Smooth muscle cell (in vitro differentiated cells): ENCODE measurements around the gene GP5. TPM values are rescaled to one million over a fixed set of nuclear protein-coding genes. Genes with fewer than 3 reads are reported as not detected.

Experiments used
- DNase-seq: peaks from one replicate; lab custom pipeline; 2025; ENCODE audit not compliant: unreplicated experiment; lab: John Stamatoyannopoulos, UW
- H2AFZ ChIP-seq: fragments of 200-600 bp; sonication (generic); 2 replicates; pipeline ENCODE4 v1.6.0; 2016; ENCODE audit warnings: antibody characterized with exemption, low read depth, mild to moderate bottlenecking
- H3F3A ChIP-seq: fragments of 200-600 bp; sonication (generic); 2 replicates; pipeline ENCODE4 v1.6.0; 2017; ENCODE audit warnings: antibody characterized with exemption, low read depth
- H3K27ac ChIP-seq: fragments of 200-600 bp; sonication (generic); 2 replicates; pipeline ENCODE4 v1.5.1; 2016; ENCODE audit warnings: low read depth, mild to moderate bottlenecking
- H3K27me3 ChIP-seq: fragments of 200-600 bp; sonication (generic); 2 replicates; pipeline ENCODE4 v1.6.1; 2016; ENCODE audit warnings: low read depth, mild to moderate bottlenecking
- H3K36me3 ChIP-seq: fragments of 200-600 bp; sonication (generic); 2 replicates; pipeline ENCODE4 v1.5.1; 2016; ENCODE audit warnings: low read depth
- H3K4me1 ChIP-seq: fragments of 200-600 bp; sonication (generic); 2 replicates; pipeline ENCODE4 v1.5.1; 2016; ENCODE audit warnings: low read depth
- H3K4me2 ChIP-seq: fragments of 200-600 bp; sonication (generic); 2 replicates; pipeline ENCODE4 v1.6.0; 2016; ENCODE audit warnings: mild to moderate bottlenecking
- H3K4me3 ChIP-seq: fragments of 200-600 bp; sonication (generic); 2 replicates; pipeline ENCODE4 v1.5.1; 2016; ENCODE audit warnings: mild to moderate bottlenecking
- H3K79me2 ChIP-seq: fragments of 200-600 bp; sonication (generic); 2 replicates; pipeline ENCODE4 v1.6.0; 2016; ENCODE audit warnings: low read depth, mild to moderate bottlenecking
- H3K9ac ChIP-seq: fragments of 200-600 bp; sonication (generic); 2 replicates; pipeline ENCODE4 v1.6.0; 2016; ENCODE audit warnings: low read depth
- H3K9me3 ChIP-seq: fragments of 200-600 bp; sonication (generic); replicated peaks from 2 replicates; pipeline ENCODE4 v1.5.1; 2016; ENCODE audit warnings: low read depth
- H4K20me1 ChIP-seq: fragments of 200-600 bp; sonication (generic); 2 replicates; pipeline ENCODE4 v1.6.0; 2016; ENCODE audit warnings: low read depth
- WGBS: methylation state at CpG from one replicate; pipeline ENCODE4 v1.1.7; 2016; ENCODE audit warnings: low lambda C conversion rate; 5-methylcytosine and 5-hydroxymethylcytosine counted together
- polyA plus RNA-seq: library from polyadenylated mRNA; unstranded; fragments of >200 nt; fragmentation: Nextera tagmentation; extraction: Ambion mirVana; gene quantifications from 2 replicates; pipeline ENCODE4 v1.2.1, GENCODE V29; 2016
- total RNA-seq: library from RNA; depleted of rRNA; stranded (reverse); fragments of >200 nt; gene quantifications from 2 replicates; pipeline ENCODE4 v1.2.3, GENCODE V29; 2014
- TF ChIP-seq, protein P1 (sequence below): fragments of 200-600 bp; sonication (generic); IDR thresholded peaks from 2 replicates; pipeline ENCODE4 v1.5.1; 2017; ENCODE audit warnings: borderline replicate concordance, mild to moderate bottlenecking, antibody characterized with exemption; ENCODE audit not compliant: insufficient read depth, poor library complexity, severe bottlenecking

The GP5 gene
- total and polyA plus RNA-seq, 2 experiments from 2014 or later = not detected

DNA sequence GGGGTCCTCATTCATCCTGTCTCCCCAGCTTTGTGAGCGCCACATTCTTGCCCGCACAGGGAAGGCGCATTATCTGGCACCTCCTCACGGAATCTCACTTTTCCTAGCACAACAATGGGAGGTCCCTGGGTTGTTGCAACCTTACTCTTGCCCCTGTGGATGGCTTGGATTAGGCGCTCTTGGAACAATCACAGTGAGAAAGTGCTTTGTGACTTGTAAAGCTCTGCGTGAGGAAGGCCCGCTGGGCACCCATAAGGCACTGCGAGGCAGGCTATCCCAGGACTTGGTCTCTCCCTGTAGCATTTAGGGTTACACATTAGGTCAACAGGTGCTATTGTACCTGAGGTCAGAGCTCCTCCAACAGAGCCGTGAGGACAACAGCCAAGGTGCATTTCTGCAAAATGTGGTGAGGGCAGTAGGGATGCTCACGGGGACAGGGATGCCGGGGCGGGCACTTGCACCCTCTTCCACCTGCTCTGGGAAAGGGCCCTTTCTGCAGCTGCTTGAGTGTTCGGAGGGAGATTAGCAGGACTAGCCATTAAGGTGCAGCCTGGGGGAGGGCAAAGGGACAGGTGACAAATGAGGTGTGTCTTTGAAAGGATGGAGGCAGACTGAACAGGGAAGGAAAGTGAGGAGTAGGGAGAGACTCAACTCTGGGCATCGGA is 15.7 kb downstream of the GP5 start:
- Histone ChIP-seq H3K4me2 (no peak overlapping the region), H3K27ac (no peak overlapping the region), H3K27me3 (no peaks in the 10 kb centered on the region), H3K36me3 (no peaks in the 10 kb centered on the region), H3F3A (no peaks in the 10 kb centered on the region), H3K9ac (no peak overlapping the region), H2AFZ (no peak overlapping the region), H4K20me1 (no peaks in the 10 kb centered on the region), H3K79me2 (no peaks in the 10 kb centered on the region), H3K9me3 (no peaks in the 10 kb centered on the region), H3K4me1 (peaks cover 8% of the 10 kb centered on the region), H3K4me3 (no peak overlapping the region)
- no peak for DNase-seq
- TF ChIP-seq, protein P1, sequence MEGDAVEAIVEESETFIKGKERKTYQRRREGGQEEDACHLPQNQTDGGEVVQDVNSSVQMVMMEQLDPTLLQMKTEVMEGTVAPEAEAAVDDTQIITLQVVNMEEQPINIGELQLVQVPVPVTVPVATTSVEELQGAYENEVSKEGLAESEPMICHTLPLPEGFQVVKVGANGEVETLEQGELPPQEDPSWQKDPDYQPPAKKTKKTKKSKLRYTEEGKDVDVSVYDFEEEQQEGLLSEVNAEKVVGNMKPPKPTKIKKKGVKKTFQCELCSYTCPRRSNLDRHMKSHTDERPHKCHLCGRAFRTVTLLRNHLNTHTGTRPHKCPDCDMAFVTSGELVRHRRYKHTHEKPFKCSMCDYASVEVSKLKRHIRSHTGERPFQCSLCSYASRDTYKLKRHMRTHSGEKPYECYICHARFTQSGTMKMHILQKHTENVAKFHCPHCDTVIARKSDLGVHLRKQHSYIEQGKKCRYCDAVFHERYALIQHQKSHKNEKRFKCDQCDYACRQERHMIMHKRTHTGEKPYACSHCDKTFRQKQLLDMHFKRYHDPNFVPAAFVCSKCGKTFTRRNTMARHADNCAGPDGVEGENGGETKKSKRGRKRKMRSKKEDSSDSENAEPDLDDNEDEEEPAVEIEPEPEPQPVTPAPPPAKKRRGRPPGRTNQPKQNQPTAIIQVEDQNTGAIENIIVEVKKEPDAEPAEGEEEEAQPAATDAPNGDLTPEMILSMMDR = no peak
- whole genome bisulfite sequencing = 94% methylated on average over 14 of the region's 14 CpGs

DNA sequence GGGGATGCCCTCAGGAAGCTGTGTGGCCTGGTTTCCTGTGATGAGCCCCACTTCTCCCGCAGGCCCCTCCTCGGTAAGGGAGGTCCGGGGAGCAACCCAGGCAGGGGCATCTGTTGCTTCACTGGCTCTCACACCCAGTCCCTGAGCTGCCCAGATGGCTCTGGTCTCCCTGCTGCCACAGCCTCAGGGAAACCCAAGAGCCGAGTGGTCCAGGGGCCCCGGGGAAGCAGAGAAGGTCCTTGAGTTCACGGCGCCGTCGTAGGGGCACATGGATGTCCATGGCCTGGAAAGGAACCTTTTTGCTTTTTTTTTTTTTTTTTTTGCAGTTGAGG is 16.2 kb downstream of the GP5 start:
- no peak for DNase-seq
- H3K27me3 ChIP-seq = no peaks in the 10 kb centered on the region
- H3K79me2 ChIP-seq = no peaks in the 10 kb centered on the region
- H2AFZ ChIP-seq = no peak overlapping the region
- H3K9ac ChIP-seq = no peak overlapping the region
- H3F3A ChIP-seq = no peaks in the 10 kb centered on the region
- H3K4me1 ChIP-seq = peaks cover 8% of the 10 kb centered on the region
- H4K20me1 ChIP-seq = no peaks in the 10 kb centered on the region
- no peaks in the 10 kb centered on the region for H3K36me3 ChIP-seq
- TF ChIP-seq, protein P1 = no peak
- no peak overlapping the region for H3K27ac ChIP-seq
- H3K4me2 ChIP-seq = no peak overlapping the region
- no peaks in the 10 kb centered on the region for H3K9me3 ChIP-seq
- H3K4me3 ChIP-seq = no peak overlapping the region
- 87% methylated on average over 9 of the region's 9 CpGs for WGBS

- Histone ChIP-seq H3K4me2 (no peak overlapping the region), H3K27me3 (no peaks in the 10 kb centered on the region), H3K9me3 (no peaks in the 10 kb centered on the region), H3K4me1 (peaks cover 8% of the 10 kb centered on the region), H4K20me1 (no peaks in the 10 kb centered on the region), H3K36me3 (no peaks in the 10 kb centered on the region), H3K27ac (no peak overlapping the region), H3F3A (no peaks in the 10 kb centered on the region), H2AFZ (no peak overlapping the region), H3K4me3 (no peak overlapping the region), H3K9ac (no peak overlapping the region), H3K79me2 (no peaks in the 10 kb centered on the region)
- no peak for DNase-seq
- WGBS = 90% methylated on average over 19 of the region's 20 CpGs
- TF ChIP-seq, protein P1 = no peak
These were observed 16.7 kb downstream of the GP5 start for GRCh38 chr3:194382196-194382891.

- H3K79me2 ChIP-seq = no peaks in the 10 kb centered on the region
- no peak overlapping the region for H2AFZ ChIP-seq
- no peaks in the 10 kb centered on the region for H3K9me3 ChIP-seq
- 76% methylated on average over 17 of the region's 17 CpGs for WGBS
- no peak overlapping the region for H3K4me3 ChIP-seq
- TF ChIP-seq, protein P1 = no peak
- H3K9ac ChIP-seq = no peak overlapping the region
- no peak overlapping the region for H3K27ac ChIP-seq
- no peaks in the 10 kb centered on the region for H4K20me1 ChIP-seq
- no peaks in the 10 kb centered on the region for H3K36me3 ChIP-seq
- H3K27me3 ChIP-seq = no peaks in the 10 kb centered on the region
- no peaks in the 10 kb centered on the region for H3F3A ChIP-seq
- H3K4me2 ChIP-seq = no peak overlapping the region
- peaks cover 8% of the 10 kb centered on the region for H3K4me1 ChIP-seq
- no peak for DNase-seq
These were observed 17.6 kb downstream of the GP5 start for GRCh38 chr3:194381460-194381875.
